Skeletal muscle satellite cell (primary cell): ENCODE measurements around the gene PSMB10. TPM values are rescaled to one million over a fixed set of nuclear protein-coding genes. Genes with fewer than 3 reads are reported as not detected.
"Not testable (repeated sequence)": the region's sequence is repeated elsewhere in the genome, so short reads cannot be mapped to it uniquely, and the experiment has no call there.

ENCODE experiments used
- H3K27me3 ChIP-seq: 2 replicates; pipeline ENCODE4 v1.7.0; 2013; ENCODE audit warnings: low read length; ENCODE audit not compliant: control insufficient read depth, insufficient read depth
- H3K36me3 ChIP-seq: 2 replicates; pipeline ENCODE4 v1.7.0; 2013; ENCODE audit warnings: mild to moderate bottlenecking, control low read depth, low read length; ENCODE audit not compliant: insufficient read depth
- H3K4me1 ChIP-seq: 2 replicates; pipeline ENCODE4 v1.7.0; 2013; ENCODE audit warnings: low read length; ENCODE audit not compliant: control insufficient read depth, insufficient read depth
- H3K4me2 ChIP-seq: 2 replicates; pipeline ENCODE4 v1.7.0; 2013; ENCODE audit warnings: mild to moderate bottlenecking, low read length
- H3K4me3 ChIP-seq: 2 replicates; pipeline ENCODE4 v1.7.0; 2013; ENCODE audit warnings: low read length
- H3K9ac ChIP-seq: 2 replicates; pipeline ENCODE4 v1.7.0; 2013; ENCODE audit warnings: mild to moderate bottlenecking, low read depth, low read length, moderate library complexity
- H3K9me3 ChIP-seq: replicated peaks from 2 replicates; pipeline ENCODE4 v1.7.0; 2013; ENCODE audit warnings: mild to moderate bottlenecking, control low read depth, low read length
- total RNA-seq: library from RNA; depleted of rRNA; stranded (reverse); fragments of >200 nt; gene quantifications from 2 replicates; pipeline ENCODE4 v1.2.3, GENCODE V29; 2012; rRNA removed

PSMB10 gene
- total RNA-seq: 43.6 and 45.0 TPM in 2 replicates

GRCh38 chr16:67936124-67936879 is at the start of gene PSMB10:
Gene PSMB10 (minus strand): TSS chr16:67936850. CDS start chr16:67936749, 101 bp downstream.
- peaks cover 22% of the 10 kb centered on the region for H3K36me3 ChIP-seq
- H3K9me3 ChIP-seq: no peaks in the 10 kb centered on the region
- H3K4me2 ChIP-seq: peak within 1 kb of the TSS; percentile 97
- H3K9ac ChIP-seq: peak within 1 kb of the TSS; percentile 88
- H3K27me3 ChIP-seq: no peaks in the 10 kb centered on the region
- H3K4me1 ChIP-seq: peaks cover 23% of the 10 kb centered on the region
- peak within 1 kb of the TSS; percentile 77 for H3K4me3 ChIP-seq

DNA sequence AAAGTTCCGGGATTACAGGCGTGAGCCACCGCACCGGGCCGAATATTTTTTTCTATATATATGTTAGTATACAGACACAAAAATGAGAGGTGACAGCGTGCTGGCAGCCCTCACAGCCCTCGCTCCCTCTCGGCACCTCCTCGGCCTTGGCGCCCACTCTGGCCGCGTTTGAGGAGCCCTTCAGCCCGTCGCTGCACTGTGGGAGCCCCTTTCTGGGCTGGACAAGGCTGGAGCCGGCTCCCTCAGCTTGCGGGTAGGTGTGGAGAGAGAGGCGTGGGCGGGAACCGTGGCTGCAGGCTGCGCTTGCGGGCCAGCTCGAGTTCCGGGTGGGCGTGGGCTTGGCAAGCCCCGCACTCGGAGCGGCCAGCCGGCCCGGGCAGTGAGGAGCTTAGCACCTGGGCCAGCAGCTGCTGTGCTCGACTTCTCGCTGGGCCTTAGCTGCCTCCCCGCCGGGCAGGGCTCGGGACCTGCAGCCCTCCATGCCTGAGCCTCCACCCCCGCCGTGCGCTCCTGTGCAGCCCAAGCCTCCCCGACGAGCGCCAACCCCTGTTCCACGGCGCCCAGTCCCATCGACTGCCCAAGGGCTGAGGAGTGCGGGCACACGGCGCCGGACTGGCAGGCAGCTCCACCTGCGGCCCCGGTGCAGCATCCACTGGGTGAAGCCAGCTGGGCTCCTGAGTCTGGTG is 45.5 kb upstream of the PSMB10 start:
- H3K9me3 ChIP-seq: no peaks in the 10 kb centered on the region
- no peak overlapping the region for H3K9ac ChIP-seq
- no peak overlapping the region for H3K4me2 ChIP-seq
- H3K27me3 ChIP-seq: peaks cover 12% of the 10 kb centered on the region
- H3K36me3 ChIP-seq: no peaks in the 10 kb centered on the region
- no peak overlapping the region for H3K4me3 ChIP-seq
- no peaks in the 10 kb centered on the region for H3K4me1 ChIP-seq

DNA sequence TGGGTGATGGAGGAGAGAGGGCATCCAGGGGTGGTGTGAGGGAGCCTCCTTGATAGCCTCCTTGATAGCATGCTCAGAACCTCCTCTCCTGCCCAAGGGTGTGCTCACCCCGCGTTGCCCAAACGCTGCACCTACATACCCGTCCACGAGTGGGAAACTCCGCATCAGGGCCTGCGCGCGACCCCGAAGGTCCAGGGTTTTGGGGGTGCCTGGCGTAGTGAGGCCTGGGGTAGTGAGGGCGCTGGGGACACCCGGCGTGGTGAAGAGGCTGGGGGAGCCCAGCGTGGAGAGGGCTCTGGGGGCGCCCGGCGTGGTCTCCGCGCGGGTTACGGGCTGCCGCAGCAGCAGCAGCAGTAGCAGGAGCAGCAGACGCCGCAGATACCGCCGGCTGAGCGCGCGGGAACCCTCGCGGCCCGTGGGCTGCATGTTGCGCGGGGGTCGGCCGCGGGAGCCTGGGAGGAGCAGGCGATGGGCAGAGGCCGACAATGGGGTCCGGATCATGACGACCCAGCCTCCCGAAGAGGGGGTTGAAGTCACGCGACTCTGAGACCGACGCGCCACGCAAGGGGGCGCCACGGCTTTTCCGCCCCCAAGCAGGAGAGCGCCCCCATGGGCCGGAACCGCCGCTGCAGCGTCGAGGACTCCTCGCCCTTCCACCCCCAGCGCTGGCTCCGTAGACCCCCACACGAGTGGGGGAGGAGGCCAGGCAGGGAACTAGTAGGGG is 43.5 kb upstream of the PSMB10 start, which contains the start of gene DPEP3:
Gene DPEP3, minus strand, starts transcription at position 545 of the 724 bp plus-strand sequence. Its CDS starts 119 bp downstream, at position 426.
- Histone ChIP-seq H3K36me3 (no peaks in the 10 kb centered on the region), H3K4me1 (no peaks in the 10 kb centered on the region), H3K9ac (no peak within 1 kb of the TSS), H3K4me2 (no peak within 1 kb of the TSS), H3K27me3 (peaks cover 27% of the 10 kb centered on the region), H3K4me3 (no peak within 1 kb of the TSS), H3K9me3 (no peaks in the 10 kb centered on the region)

GRCh38 chr16:67977469-67978227 is 41.0 kb upstream of the PSMB10 start:
- Histone ChIP-seq H3K4me3 (no peak overlapping the region), H3K9me3 (no peaks in the 10 kb centered on the region), H3K36me3 (no peaks in the 10 kb centered on the region), H3K27me3 (peaks cover 27% of the 10 kb centered on the region), H3K4me2 (no peak overlapping the region), H3K4me1 (no peaks in the 10 kb centered on the region), H3K9ac (no peak overlapping the region)

- no peaks in the 10 kb centered on the region for H3K36me3 ChIP-seq
- no peaks in the 10 kb centered on the region for H3K9me3 ChIP-seq
- H3K27me3 ChIP-seq: peaks cover 27% of the 10 kb centered on the region
- H3K4me2 ChIP-seq: no peak overlapping the region
- no peaks in the 10 kb centered on the region for H3K4me1 ChIP-seq
- no peak overlapping the region for H3K4me3 ChIP-seq
- H3K9ac ChIP-seq: no peak overlapping the region
Measured at GRCh38 chr16:67977005-67977404, 40.4 kb upstream of the PSMB10 start.

DNA sequence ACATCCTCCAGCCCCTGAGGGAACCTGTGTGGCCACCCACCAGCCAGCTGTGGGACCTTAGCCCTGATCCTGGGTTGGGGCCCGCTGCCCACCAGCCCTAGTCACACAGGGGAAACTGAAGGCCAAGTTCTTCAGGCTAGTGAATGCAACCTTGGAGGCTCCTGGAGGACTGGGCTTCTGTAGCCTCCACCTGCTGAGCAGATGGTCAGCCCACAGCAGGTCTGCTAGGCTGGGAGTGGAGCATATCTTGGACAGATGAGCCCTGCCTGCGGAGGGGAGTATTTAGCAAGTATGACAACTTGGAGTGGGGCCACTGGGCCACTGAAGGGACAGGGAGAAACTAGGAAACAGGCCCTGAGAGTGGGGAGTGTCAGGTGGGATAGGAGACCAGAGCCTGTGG is 39.6 kb upstream of the PSMB10 start:
- H3K9me3 ChIP-seq: no peaks in the 10 kb centered on the region
- H3K4me3 ChIP-seq: no peak overlapping the region
- no peaks in the 10 kb centered on the region for H3K36me3 ChIP-seq
- no peak overlapping the region for H3K4me2 ChIP-seq
- peaks cover 27% of the 10 kb centered on the region for H3K27me3 ChIP-seq
- H3K4me1 ChIP-seq: no peaks in the 10 kb centered on the region
- no peak overlapping the region for H3K9ac ChIP-seq

GRCh38 chr16:67975321-67976105 is 38.9 kb upstream of the PSMB10 start:
- H3K9ac ChIP-seq: no peak overlapping the region
- no peaks in the 10 kb centered on the region for H3K9me3 ChIP-seq
- no peak overlapping the region for H3K4me3 ChIP-seq
- no peaks in the 10 kb centered on the region for H3K4me1 ChIP-seq
- no peaks in the 10 kb centered on the region for H3K36me3 ChIP-seq
- H3K27me3 ChIP-seq: peaks cover 27% of the 10 kb centered on the region
- H3K4me2 ChIP-seq: no peak overlapping the region

GRCh38 chr16:67972285-67972684 is 35.6 kb upstream of the PSMB10 start:
- not testable (repeated sequence) for H3K4me3 ChIP-seq, H3K36me3 ChIP-seq, H3K4me2 ChIP-seq, H3K4me1 ChIP-seq, H3K9me3 ChIP-seq, H3K9ac ChIP-seq
- peaks cover 16% of the 10 kb centered on the region for H3K27me3 ChIP-seq

DNA sequence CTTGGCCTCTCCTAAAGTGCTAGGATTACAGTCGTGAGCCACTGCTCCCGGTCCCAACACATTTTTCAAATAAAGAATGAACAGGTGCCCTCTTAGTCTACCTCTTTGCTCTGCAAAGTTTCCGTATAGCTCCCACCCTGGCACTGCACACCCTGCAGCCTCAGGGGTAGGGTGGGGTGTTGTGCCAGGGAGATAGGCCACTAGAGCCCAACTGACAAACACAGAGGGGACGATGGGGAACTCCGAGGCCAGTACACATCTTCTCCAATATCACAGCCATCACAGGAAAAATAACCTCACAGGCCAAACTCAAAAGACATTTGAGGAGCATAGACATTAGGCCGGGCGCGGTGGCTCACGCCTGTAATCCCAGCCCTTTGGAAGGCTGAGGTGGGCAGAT is 34.5 kb upstream of the PSMB10 start:
- Histone ChIP-seq H3K9me3 (no peaks in the 10 kb centered on the region), H3K9ac (no peak overlapping the region), H3K36me3 (peaks cover 3% of the 10 kb centered on the region), H3K27me3 (peaks cover 5% of the 10 kb centered on the region), H3K4me3 (no peak overlapping the region), H3K4me2 (no peak overlapping the region), H3K4me1 (peaks cover 18% of the 10 kb centered on the region)

GRCh38 chr16:67969254-67970039 is 32.8 kb upstream of the PSMB10 start:
- H3K27me3 ChIP-seq: no peaks in the 10 kb centered on the region
- H3K9ac ChIP-seq: peak overlapping the region; percentile 98
- H3K4me1 ChIP-seq: peaks cover 26% of the 10 kb centered on the region
- peaks cover 15% of the 10 kb centered on the region for H3K36me3 ChIP-seq
- no peaks in the 10 kb centered on the region for H3K9me3 ChIP-seq
- peak overlapping the region; percentile 82 for H3K4me2 ChIP-seq
- H3K4me3 ChIP-seq: peak overlapping the region; percentile 96
